Neural progenitor cell (in vitro differentiated cells): Measurements from ENCODE around the gene PLXNA4. TPM values are rescaled to one million over a fixed set of nuclear protein-coding genes. Genes with fewer than 3 reads are reported as not detected.

Experiments
- DNase-seq: peaks from one replicate; pipeline ENCODE4 v3.0.0-alpha.2; 2016; ENCODE audit warnings: low spot score
- H2AFZ ChIP-seq: fragments of 200-600 bp; sonication (generic); replicated peaks from 2 replicates; pipeline ENCODE4 v1.6.1; 2016; ENCODE audit warnings: antibody characterized with exemption
- H3F3A ChIP-seq: fragments of 200-600 bp; sonication (generic); 2 replicates; pipeline ENCODE4 v1.6.1; 2016; ENCODE audit warnings: antibody characterized with exemption, low read depth
- H3K27ac ChIP-seq: fragments of 200-600 bp; sonication (generic); 2 replicates; pipeline ENCODE4 v1.5.1; 2016; ENCODE audit warnings: mild to moderate bottlenecking
- H3K27me3 ChIP-seq: fragments of 200-600 bp; sonication (generic); 2 replicates; pipeline ENCODE4 v1.6.1; 2016; ENCODE audit warnings: mild to moderate bottlenecking, moderate library complexity
- H3K36me3 ChIP-seq: fragments of 200-600 bp; sonication (generic); 2 replicates; pipeline ENCODE4 v1.5.1; 2016
- H3K4me1 ChIP-seq: fragments of 200-600 bp; sonication (generic); 2 replicates; pipeline ENCODE4 v1.6.1; 2016; ENCODE audit warnings: mixed run types
- H3K4me2 ChIP-seq: fragments of 200-600 bp; sonication (generic); 2 replicates; pipeline ENCODE4 v1.6.1; 2016
- H3K4me3 ChIP-seq: fragments of 200-600 bp; sonication (generic); 2 replicates; pipeline ENCODE4 v1.5.1; 2016
- H3K79me2 ChIP-seq: fragments of 200-600 bp; sonication (generic); 2 replicates; pipeline ENCODE4 v1.6.1; 2016; ENCODE audit warnings: low read depth
- H3K9ac ChIP-seq: fragments of 200-600 bp; sonication (generic); 2 replicates; pipeline ENCODE4 v1.6.1; 2016
- H3K9me3 ChIP-seq: fragments of 200-600 bp; sonication (generic); 2 replicates; pipeline ENCODE4 v1.5.1; 2016; ENCODE audit warnings: low read depth
- H4K20me1 ChIP-seq: fragments of 200-600 bp; sonication (generic); 2 replicates; pipeline ENCODE4 v1.6.1; 2016; ENCODE audit warnings: low read depth
- H3K27ac Mint-ChIP-seq: 3 replicates; pipeline ENCODE4 v1.8.0; 2021; ENCODE audit warnings: mixed read lengths
- H3K27me3 Mint-ChIP-seq: 2 replicates; pipeline ENCODE4 v1.8.0; 2022; ENCODE audit warnings: low read depth, mild to moderate bottlenecking, inconsistent platforms, moderate library complexity, mixed read lengths; ENCODE audit not compliant: insufficient read depth
- H3K36me3 Mint-ChIP-seq: 3 replicates; pipeline ENCODE4 v1.8.0; 2021; ENCODE audit warnings: mixed read lengths
- H3K4me1 Mint-ChIP-seq: 3 replicates; pipeline ENCODE4 v1.8.0; 2021; ENCODE audit warnings: mixed read lengths
- H3K4me3 Mint-ChIP-seq: 3 replicates; pipeline ENCODE4 v1.8.0; 2021; ENCODE audit warnings: mild to moderate bottlenecking, moderate library complexity, mixed read lengths
- H3K9me3 Mint-ChIP-seq: 3 replicates; pipeline ENCODE4 v1.8.0; 2020; ENCODE audit warnings: mixed read lengths
- EZH2 ChIP-seq: fragments of 200-600 bp; sonication (generic); IDR thresholded peaks from 2 replicates; pipeline ENCODE4 v1.6.1; 2017; ENCODE audit warnings: antibody characterized with exemption, mild to moderate bottlenecking, moderate library complexity
- EZH2phosphoT487 ChIP-seq: fragments of 200-600 bp; sonication (generic); IDR thresholded peaks from 2 replicates; pipeline ENCODE4 v1.6.1; 2017; ENCODE audit warnings: antibody characterized with exemption
- total RNA-seq: library from RNA; depleted of rRNA; stranded (reverse); fragments of >200 nt; gene quantifications from 2 replicates; pipeline ENCODE4 v1.2.3, GENCODE V29; 2015; ENCODE audit warnings: low replicate concordance
- TF ChIP-seq, protein P1 (sequence below): fragments of 200-600 bp; sonication (generic); IDR thresholded peaks from 2 replicates; pipeline ENCODE4 v1.5.1; 2017; ENCODE audit warnings: antibody characterized with exemption, mild to moderate bottlenecking

Gene PLXNA4
- total RNA-seq, 1 donor from 2014 or later, result 0.49 TPM

DNA sequence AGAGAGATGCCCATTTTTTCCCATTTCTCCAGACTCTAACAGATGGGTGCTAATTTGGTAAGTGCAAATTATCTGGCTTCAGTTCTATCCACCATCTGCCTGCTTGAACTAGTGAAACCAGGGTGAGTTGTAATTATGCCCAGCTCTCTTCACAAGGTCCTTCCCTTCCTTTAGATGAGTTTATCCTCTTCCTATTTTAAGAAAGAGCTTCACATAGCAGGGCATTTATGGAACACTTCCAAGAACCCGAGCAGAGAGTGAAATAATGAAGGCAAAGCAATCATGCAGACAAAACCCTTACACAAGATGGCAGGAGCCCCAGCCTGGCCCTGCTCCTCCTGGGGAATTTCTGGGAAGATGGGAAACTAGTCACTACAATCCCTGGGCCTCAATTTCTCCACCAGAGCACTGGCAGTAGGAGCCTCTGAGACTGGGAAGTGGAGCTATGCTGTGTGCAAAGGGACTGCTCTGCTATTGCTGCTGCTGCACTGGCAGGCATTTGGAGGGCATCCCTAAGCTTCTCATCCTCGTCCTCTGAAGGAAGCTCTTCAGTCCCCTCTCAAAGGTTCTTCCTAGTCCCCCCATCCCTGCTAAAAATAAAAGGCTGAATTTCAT is 33.7 kb upstream of the PLXNA4 start:
- peaks cover 2% of the 10 kb centered on the region for H3K27me3 ChIP-seq
- no peaks in the 10 kb centered on the region for H4K20me1 ChIP-seq
- H3K4me3 ChIP-seq, result no peak overlapping the region
- H3K9me3 Mint-ChIP-seq, result no peaks in the 10 kb centered on the region
- no peak overlapping the region for H3K4me2 ChIP-seq
- no peak for DNase-seq
- peaks cover 15% of the 10 kb centered on the region for H3K4me1 Mint-ChIP-seq
- H3K27me3 Mint-ChIP-seq, result peaks cover 5% of the 10 kb centered on the region
- no peaks in the 10 kb centered on the region for H3K36me3 Mint-ChIP-seq
- no peak overlapping the region for H3K9ac ChIP-seq
- no peak overlapping the region for H3K27ac Mint-ChIP-seq
- TF ChIP-seq, protein P1, sequence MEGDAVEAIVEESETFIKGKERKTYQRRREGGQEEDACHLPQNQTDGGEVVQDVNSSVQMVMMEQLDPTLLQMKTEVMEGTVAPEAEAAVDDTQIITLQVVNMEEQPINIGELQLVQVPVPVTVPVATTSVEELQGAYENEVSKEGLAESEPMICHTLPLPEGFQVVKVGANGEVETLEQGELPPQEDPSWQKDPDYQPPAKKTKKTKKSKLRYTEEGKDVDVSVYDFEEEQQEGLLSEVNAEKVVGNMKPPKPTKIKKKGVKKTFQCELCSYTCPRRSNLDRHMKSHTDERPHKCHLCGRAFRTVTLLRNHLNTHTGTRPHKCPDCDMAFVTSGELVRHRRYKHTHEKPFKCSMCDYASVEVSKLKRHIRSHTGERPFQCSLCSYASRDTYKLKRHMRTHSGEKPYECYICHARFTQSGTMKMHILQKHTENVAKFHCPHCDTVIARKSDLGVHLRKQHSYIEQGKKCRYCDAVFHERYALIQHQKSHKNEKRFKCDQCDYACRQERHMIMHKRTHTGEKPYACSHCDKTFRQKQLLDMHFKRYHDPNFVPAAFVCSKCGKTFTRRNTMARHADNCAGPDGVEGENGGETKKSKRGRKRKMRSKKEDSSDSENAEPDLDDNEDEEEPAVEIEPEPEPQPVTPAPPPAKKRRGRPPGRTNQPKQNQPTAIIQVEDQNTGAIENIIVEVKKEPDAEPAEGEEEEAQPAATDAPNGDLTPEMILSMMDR, result no peak
- TF ChIP-seq EZH2phosphoT487 (no peak), EZH2 (no peak)
- H3K27ac ChIP-seq, result no peak overlapping the region
- H2AFZ ChIP-seq, result no peak overlapping the region
- H3K79me2 ChIP-seq, result no peaks in the 10 kb centered on the region
- H3K9me3 ChIP-seq, result no peaks in the 10 kb centered on the region
- H3K36me3 ChIP-seq, result no peaks in the 10 kb centered on the region
- H3K4me1 ChIP-seq, result peaks cover 7% of the 10 kb centered on the region
- H3K4me3 Mint-ChIP-seq, result no peak overlapping the region
- H3F3A ChIP-seq, result no peaks in the 10 kb centered on the region

DNA sequence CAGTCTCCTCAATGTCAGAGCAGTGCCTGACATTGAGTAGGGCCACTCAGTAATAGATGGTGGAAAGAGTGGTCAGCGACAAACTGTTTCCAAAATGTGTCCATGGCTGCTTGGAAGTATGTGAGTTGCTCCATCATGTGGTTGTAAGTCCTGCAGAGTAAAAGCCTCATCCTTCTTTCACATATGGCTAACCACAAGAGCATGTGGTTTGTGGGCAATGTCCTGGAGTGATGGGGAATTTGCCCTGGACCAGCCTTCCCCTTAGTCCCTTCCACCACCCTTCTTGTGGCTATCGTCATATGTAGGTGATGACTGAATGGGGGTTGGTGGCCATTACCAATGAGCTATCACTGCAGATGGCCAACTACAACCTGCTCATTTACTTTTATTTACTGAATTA is 33.0 kb upstream of the PLXNA4 start:
- Histone ChIP-seq H3F3A (no peaks in the 10 kb centered on the region), H3K36me3 (no peaks in the 10 kb centered on the region), H3K27me3 (no peaks in the 10 kb centered on the region), H3K4me1 (peaks cover 1% of the 10 kb centered on the region), H3K79me2 (no peaks in the 10 kb centered on the region), H4K20me1 (no peaks in the 10 kb centered on the region), H3K9me3 (no peaks in the 10 kb centered on the region), H3K4me2 (no peak overlapping the region), H3K9ac (no peak overlapping the region), H3K4me3 (no peak overlapping the region), H2AFZ (no peak overlapping the region), H3K27ac (no peak overlapping the region)
- Mint-ChIP-seq H3K4me1 (peaks cover 12% of the 10 kb centered on the region), H3K36me3 (no peaks in the 10 kb centered on the region), H3K27ac (no peak overlapping the region), H3K27me3 (peaks cover under 1% of the 10 kb centered on the region), H3K4me3 (no peak overlapping the region), H3K9me3 (peaks cover 4% of the 10 kb centered on the region)
- no peak for DNase-seq
- TF ChIP-seq EZH2phosphoT487 (no peak), EZH2 (no peak)
- TF ChIP-seq, protein P1, result no peak

DNA sequence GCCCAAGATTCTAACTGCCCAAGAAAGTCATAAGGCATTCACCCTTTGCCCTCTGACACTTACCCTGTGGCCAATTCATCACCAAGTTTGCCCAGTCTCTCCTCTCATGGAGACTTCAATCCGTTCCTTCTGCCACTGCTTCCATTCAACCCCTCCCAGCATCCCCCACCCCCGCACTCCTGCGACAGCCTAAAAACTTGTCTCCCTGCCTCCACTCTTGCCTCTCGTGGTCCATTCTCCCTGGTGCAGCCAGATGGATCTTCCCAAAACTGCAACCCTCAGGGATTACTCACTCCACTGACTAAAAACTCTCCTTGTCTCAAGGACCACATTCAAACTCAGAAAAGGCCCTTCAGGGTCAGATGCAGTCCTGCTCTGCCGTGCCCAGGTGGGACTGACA is 32.3 kb upstream of the PLXNA4 start:
- Mint-ChIP-seq H3K9me3 (peaks cover 4% of the 10 kb centered on the region), H3K27ac (no peak overlapping the region), H3K27me3 (no peaks in the 10 kb centered on the region), H3K4me3 (no peak overlapping the region), H3K36me3 (no peaks in the 10 kb centered on the region), H3K4me1 (peaks cover 10% of the 10 kb centered on the region)
- no peaks in the 10 kb centered on the region for H4K20me1 ChIP-seq
- peaks cover under 1% of the 10 kb centered on the region for H3K4me1 ChIP-seq
- H3K4me2 ChIP-seq, result no peak overlapping the region
- H3K9me3 ChIP-seq, result no peaks in the 10 kb centered on the region
- H3K79me2 ChIP-seq, result no peaks in the 10 kb centered on the region
- DNase-seq, result no peak
- no peak overlapping the region for H3K27ac ChIP-seq
- no peak overlapping the region for H3K4me3 ChIP-seq
- no peaks in the 10 kb centered on the region for H3K27me3 ChIP-seq
- no peak for TF ChIP-seq EZH2phosphoT487
- TF ChIP-seq EZH2, result no peak
- TF ChIP-seq, protein P1, result no peak
- no peak overlapping the region for H3K9ac ChIP-seq
- no peaks in the 10 kb centered on the region for H3K36me3 ChIP-seq
- H3F3A ChIP-seq, result no peaks in the 10 kb centered on the region
- no peak overlapping the region for H2AFZ ChIP-seq
